Measurements from ENCODE around the gene RETSAT. TPM values are rescaled to one million over a fixed set of nuclear protein-coding genes. Genes with fewer than 3 reads are reported as not detected.
"Not testable (repeated sequence)": the region's sequence is repeated elsewhere in the genome, so short reads cannot be mapped to it uniquely, and the experiment has no call there.

Gene RETSAT
- total RNA-seq, 1 donor from 2014 or later, result 46.2 TPM

- no peak for DNase-seq (ENCODE audit: extremely low read depth, low read depth, low spot score)
These were observed 19.4 kb downstream of the RETSAT start for GRCh38 chr2:85334928-85335327.

- DNase-seq (ENCODE audit: extremely low read depth, low read depth, low spot score), result not testable (repeated sequence)
These were observed 20.5 kb downstream of the RETSAT start for GRCh38 chr2:85333877-85334276.

- no peak for DNase-seq (ENCODE audit: extremely low read depth, low read depth, low spot score)
These were observed 23.3 kb downstream of the RETSAT start for GRCh38 chr2:85330839-85331636.

- DNase-seq (ENCODE audit: extremely low read depth, low read depth, low spot score), result not testable (repeated sequence)
These were observed 24.6 kb downstream of the RETSAT start for GRCh38 chr2:85329701-85330100.

- no peak for DNase-seq (ENCODE audit: extremely low read depth, low read depth, low spot score)
These were observed 25.1 kb downstream of the RETSAT start for GRCh38 chr2:85329181-85329651.

GRCh38 chr2:85327822-85328617, 26.3 kb downstream of the RETSAT start, which contains the start of gene TGOLN2:
TGOLN2 (minus strand) TSS chr2:85327989; CDS start chr2:85327962, 27 bp downstream.
- no peak for DNase-seq (ENCODE audit: extremely low read depth, low read depth, low spot score)

- no peak for DNase-seq (ENCODE audit: extremely low read depth, low read depth, low spot score)
These were observed 27.0 kb downstream of the RETSAT start for GRCh38 chr2:85327160-85327821.

- no peak for DNase-seq (ENCODE audit: extremely low read depth, low read depth, low spot score)
These were observed 27.7 kb downstream of the RETSAT start for GRCh38 chr2:85326406-85327159.

GRCh38 chr2:85325466-85325811, 28.9 kb downstream of the RETSAT start:
- no peak for DNase-seq (ENCODE audit: extremely low read depth, low read depth, low spot score)

GRCh38 chr2:85324639-85325465, 29.5 kb downstream of the RETSAT start:
- DNase-seq (ENCODE audit: extremely low read depth, low read depth, low spot score), result peak; percentile 37

- not testable (repeated sequence) for DNase-seq (ENCODE audit: extremely low read depth, low read depth, low spot score)
These were observed 30.4 kb downstream of the RETSAT start for GRCh38 chr2:85323988-85324367.

- DNase-seq (ENCODE audit: extremely low read depth, low read depth, low spot score), result no peak
These were observed 30.9 kb downstream of the RETSAT start for GRCh38 chr2:85323351-85323987.

GRCh38 chr2:85319796-85320195, 34.5 kb downstream of the RETSAT start:
- no peak for DNase-seq (ENCODE audit: extremely low read depth, low read depth, low spot score)

GRCh38 chr2:85318222-85319074, 35.9 kb downstream of the RETSAT start:
- no peak for DNase-seq (ENCODE audit: extremely low read depth, low read depth, low spot score)

GRCh38 chr2:85315921-85316320, 38.4 kb downstream of the RETSAT start:
- not testable (repeated sequence) for DNase-seq (ENCODE audit: extremely low read depth, low read depth, low spot score)

GRCh38 chr2:85314884-85315242, 39.5 kb downstream of the RETSAT start:
- DNase-seq (ENCODE audit: extremely low read depth, low read depth, low spot score), result no peak

GRCh38 chr2:85312404-85312803, 41.9 kb downstream of the RETSAT start:
- DNase-seq (ENCODE audit: extremely low read depth, low read depth, low spot score), result no peak

- DNase-seq (ENCODE audit: extremely low read depth, low read depth, low spot score), result no peak
These were observed 44.0 kb downstream of the RETSAT start for GRCh38 chr2:85310330-85310729.
